Lower leg skin (tissue), 3 donors: ENCODE results near the gene HDAC9.

Source experiments
- POLR2A ChIP-seq, 2 donors: fragments of 450-650 bp; IDR thresholded peaks; one replicate each; pipeline ENCODE4 v1.6.1; 2016 to 2017; ENCODE audit warnings: antibody characterized with exemption in 2 of 2, mild to moderate bottlenecking in 1 of 2, moderate library complexity in 1 of 2
- TF ChIP-seq, protein P1 (sequence below), 3 donors: fragments of 450-650 bp; IDR thresholded peaks; one replicate each; pipeline ENCODE4 v1.5.1; 2016; ENCODE audit warnings: antibody characterized with exemption in 3 of 3, mild to moderate bottlenecking in 3 of 3, moderate library complexity in 2 of 3

DNA sequence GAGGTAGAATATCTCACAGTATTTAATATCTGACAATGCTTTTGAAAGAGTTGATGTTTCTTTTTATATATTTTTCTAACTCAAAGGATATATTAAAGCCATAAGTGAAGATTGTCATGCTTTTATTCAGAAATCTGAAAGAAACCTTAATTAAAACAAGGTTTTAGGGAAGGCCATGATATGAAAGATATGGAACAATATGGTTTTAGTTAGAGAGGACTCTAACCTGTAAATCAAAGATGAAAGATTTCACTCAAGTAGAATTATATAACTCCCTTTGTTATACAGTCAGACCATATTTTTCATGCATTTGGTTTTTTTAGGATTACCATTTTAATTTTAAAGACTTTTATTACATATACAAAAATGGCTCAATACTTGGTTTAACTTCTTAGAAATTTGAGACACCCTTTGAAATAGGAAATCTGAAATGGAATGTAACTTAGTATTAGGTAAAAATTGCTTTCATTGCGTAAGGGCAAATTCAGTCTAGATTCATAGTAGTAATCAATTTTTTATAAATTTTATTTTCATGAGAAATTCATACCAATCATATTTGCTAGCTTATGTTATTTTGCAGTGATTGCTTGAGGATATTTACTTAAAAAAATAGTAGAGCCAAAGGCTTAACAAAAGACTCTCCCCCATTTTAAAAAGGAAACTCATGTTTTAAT, 502.1 kb downstream of the HDAC9 start:
- TF ChIP-seq, protein P1, sequence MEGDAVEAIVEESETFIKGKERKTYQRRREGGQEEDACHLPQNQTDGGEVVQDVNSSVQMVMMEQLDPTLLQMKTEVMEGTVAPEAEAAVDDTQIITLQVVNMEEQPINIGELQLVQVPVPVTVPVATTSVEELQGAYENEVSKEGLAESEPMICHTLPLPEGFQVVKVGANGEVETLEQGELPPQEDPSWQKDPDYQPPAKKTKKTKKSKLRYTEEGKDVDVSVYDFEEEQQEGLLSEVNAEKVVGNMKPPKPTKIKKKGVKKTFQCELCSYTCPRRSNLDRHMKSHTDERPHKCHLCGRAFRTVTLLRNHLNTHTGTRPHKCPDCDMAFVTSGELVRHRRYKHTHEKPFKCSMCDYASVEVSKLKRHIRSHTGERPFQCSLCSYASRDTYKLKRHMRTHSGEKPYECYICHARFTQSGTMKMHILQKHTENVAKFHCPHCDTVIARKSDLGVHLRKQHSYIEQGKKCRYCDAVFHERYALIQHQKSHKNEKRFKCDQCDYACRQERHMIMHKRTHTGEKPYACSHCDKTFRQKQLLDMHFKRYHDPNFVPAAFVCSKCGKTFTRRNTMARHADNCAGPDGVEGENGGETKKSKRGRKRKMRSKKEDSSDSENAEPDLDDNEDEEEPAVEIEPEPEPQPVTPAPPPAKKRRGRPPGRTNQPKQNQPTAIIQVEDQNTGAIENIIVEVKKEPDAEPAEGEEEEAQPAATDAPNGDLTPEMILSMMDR (IDR thresholded peaks at IDR 0.05) = no peak
- no peak for TF ChIP-seq POLR2A (IDR thresholded peaks at IDR 0.05)
